Measurements from ENCODE around the gene POLR3E. TPM values are rescaled to one million over a fixed set of nuclear protein-coding genes. Genes with fewer than 3 reads are reported as not detected.

The POLR3E gene
- total RNA-seq, 1 donor from 2014 or later: 43.3 TPM

DNA sequence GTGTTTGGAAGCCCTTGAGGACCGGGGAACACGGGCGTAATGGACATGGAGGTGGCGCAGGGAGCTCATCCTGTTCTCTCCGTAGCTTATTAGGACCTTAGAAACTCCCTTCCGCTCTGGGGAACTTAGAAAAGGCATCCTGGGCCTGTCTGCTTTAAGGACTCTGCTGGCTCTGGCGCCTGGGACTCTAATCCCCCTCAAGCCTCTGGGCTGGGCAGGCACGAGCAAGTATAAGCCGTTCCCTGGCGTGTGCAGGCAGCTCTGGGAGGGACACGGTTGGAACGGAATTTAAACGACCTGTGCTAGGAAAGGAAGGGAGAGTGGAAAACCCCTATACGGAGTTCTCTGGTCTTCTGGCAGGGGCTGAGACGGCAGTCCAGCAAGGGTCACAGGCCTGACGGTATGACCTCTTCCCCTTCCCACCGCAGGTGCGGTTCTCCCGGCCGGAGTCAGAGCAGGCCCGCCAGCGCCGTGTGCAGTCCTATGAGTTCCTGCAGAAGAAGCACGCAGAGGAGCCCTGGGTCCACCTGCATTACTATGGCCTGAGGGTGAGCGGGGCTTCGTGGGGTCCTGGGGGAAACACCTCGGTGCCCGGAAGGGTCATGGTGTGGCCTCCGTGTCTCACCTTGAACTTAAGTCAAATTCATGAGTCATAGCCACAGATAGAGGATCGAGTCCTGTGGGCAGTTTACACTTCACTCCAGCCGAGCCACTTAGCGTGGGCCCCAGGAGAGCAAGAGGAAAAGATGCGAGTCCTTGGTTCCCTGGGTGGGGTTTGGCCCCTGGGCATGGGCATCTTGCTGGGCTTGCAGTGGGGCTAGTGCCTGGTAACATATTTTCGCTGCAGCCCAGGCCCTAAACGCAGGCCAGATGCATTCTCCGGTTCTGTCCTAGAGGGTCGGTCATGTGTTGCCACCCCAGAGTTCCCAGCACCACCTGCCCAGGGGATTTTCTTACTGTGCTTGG lies 17.7 kb downstream of the POLR3E start:
- no peak for TF ChIP-seq CTCF (IDR thresholded peaks at IDR 0.05)
- DNase-seq: no peak
- H3K27ac ChIP-seq: no peak overlapping the region

GRCh38 chr16:22315979-22316378 lies 18.8 kb downstream of the POLR3E start:
- DNase-seq: no peak
- Histone ChIP-seq H3K27me3 (no peaks in the 10 kb centered on the region), H3K27ac (no peak overlapping the region), H3K4me1 (no peaks in the 10 kb centered on the region), H3K9me3 (no peaks in the 10 kb centered on the region), H3K4me3 (no peak overlapping the region), H3K36me3 (peaks cover 99% of the 10 kb centered on the region)
- no peak for ATAC-seq
- TF ChIP-seq CTCF (IDR thresholded peaks at IDR 0.05): no peak
- intact Hi-C loops (cut with DNase I): no loop called here

More for the DNA sequence above, 17.7 kb downstream of the POLR3E start:
- ATAC-seq: no peak
- Histone ChIP-seq H3K4me3 (no peak overlapping the region), H3K9me3 (no peaks in the 10 kb centered on the region), H3K36me3 (peaks cover 99% of the 10 kb centered on the region), H3K27me3 (no peaks in the 10 kb centered on the region), H3K4me1 (no peaks in the 10 kb centered on the region)
- intact Hi-C loops (cut with DNase I): no loop called here

DNA sequence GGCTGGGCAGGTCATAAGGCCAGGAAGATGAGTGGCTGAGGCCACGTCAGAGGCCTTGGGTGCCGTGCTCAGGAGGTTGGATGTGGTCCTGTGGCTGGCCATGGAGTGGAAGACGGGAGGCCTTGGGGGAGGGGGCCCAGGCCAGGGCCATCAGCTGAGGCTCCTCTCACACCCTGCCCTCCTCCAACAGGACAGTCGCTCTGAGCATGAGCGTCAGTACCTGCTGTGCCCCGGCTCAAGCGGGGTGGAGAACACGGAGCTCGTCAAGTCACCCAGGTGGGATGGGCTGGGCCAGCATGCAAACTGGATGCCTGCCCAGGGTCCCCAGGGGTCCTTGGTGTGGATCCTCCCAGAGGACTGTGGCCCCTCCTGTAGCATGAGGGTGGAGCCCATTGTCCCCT lies 19.2 kb downstream of the POLR3E start:
- H3K27me3 ChIP-seq: no peaks in the 10 kb centered on the region
- ATAC-seq (no peak), DNase-seq (peak; percentile 60)
- no peak for TF ChIP-seq CTCF (IDR thresholded peaks at IDR 0.05)
- H3K4me3 ChIP-seq: no peak overlapping the region
- no peaks in the 10 kb centered on the region for H3K9me3 ChIP-seq
- peaks cover 97% of the 10 kb centered on the region for H3K36me3 ChIP-seq
- intact Hi-C loops (cut with DNase I): no loop called here
- no peak overlapping the region for H3K27ac ChIP-seq
- no peaks in the 10 kb centered on the region for H3K4me1 ChIP-seq

- intact Hi-C loops (cut with DNase I): no loop called here
- TF ChIP-seq CTCF (IDR thresholded peaks at IDR 0.05): no peak
- no peak overlapping the region for H3K27ac ChIP-seq
- no peaks in the 10 kb centered on the region for H3K9me3 ChIP-seq
- peak; percentile 57 for DNase-seq
- ATAC-seq: no peak
- no peak overlapping the region for H3K4me3 ChIP-seq
- H3K36me3 ChIP-seq: peaks cover 97% of the 10 kb centered on the region
- H3K27me3 ChIP-seq: no peaks in the 10 kb centered on the region
- H3K4me1 ChIP-seq: no peaks in the 10 kb centered on the region
Observed at GRCh38 chr16:22317001-22317530, 19.9 kb downstream of the POLR3E start.

- H3K27ac ChIP-seq: no peak overlapping the region
- H3K9me3 ChIP-seq: no peaks in the 10 kb centered on the region
- H3K4me3 ChIP-seq: no peak overlapping the region
- H3K4me1 ChIP-seq: no peaks in the 10 kb centered on the region
- no peaks in the 10 kb centered on the region for H3K27me3 ChIP-seq
- ATAC-seq (no peak), DNase-seq (peak; percentile 30)
- intact Hi-C loops (cut with DNase I): no loop called here
- TF ChIP-seq CTCF (IDR thresholded peaks at IDR 0.05): no peak
- peaks cover 95% of the 10 kb centered on the region for H3K36me3 ChIP-seq
Observed at GRCh38 chr16:22317625-22318024, 20.4 kb downstream of the POLR3E start.
